Fibroblast of lung (primary cell): Measurements from ENCODE around the gene KCNT1.

Experiments used
- CTCF ChIP-seq, 2 donors: IDR thresholded peaks in 1 of 2; conservative IDR thresholded peaks in 1 of 2; 1 replicate in 1 of 2; 2 replicates in 1 of 2; pipeline ENCODE4 v1.5.1; 2011 to 2012; ENCODE audit warnings: low read length in 2 of 2, control low read depth in 1 of 2, inconsistent platforms in 1 of 2, low read depth in 1 of 2, mild to moderate bottlenecking in 1 of 2
- EZH2 ChIP-seq: IDR thresholded peaks from 2 replicates; pipeline ENCODE4 v1.5.1; 2012; ENCODE audit warnings: low read length, control low read depth, mild to moderate bottlenecking; ENCODE audit errors: missing control alignments

- TF ChIP-seq CTCF (conservative IDR thresholded peaks at IDR 0.05 in 1 of 2, IDR thresholded peaks at IDR 0.05 in 1 of 2; ENCODE audit: low read depth in 1 of 2, low read length in 2 of 2) (no peak), EZH2 (no peak)
Measured at GRCh38 chr9:135835131-135835530, 133.1 kb downstream of the KCNT1 start.
